HEK293 (cell line): ENCODE measurements around the gene DCP1A.
A peak's percentile ranks its signal among the peaks of the same experiment; 100 is the strongest.

Experiments used
- EGR2 ChIP-seq: fragments of 450-650 bp; formaldehyde crosslinking; IDR thresholded peaks from 2 replicates; pipeline ENCODE4 v1.5.1; 2016; ENCODE audit warnings: low read depth, missing biosample characterization, missing genetic modification characterization
- GLIS1 ChIP-seq: fragments of 450-650 bp; formaldehyde crosslinking; IDR thresholded peaks from 2 replicates; pipeline ENCODE4 v1.5.1; 2016; ENCODE audit warnings: missing biosample characterization, missing genetic modification characterization
- OSR2 ChIP-seq: fragments of 450-650 bp; formaldehyde crosslinking; IDR thresholded peaks from 2 replicates; pipeline ENCODE4 v1.5.1; 2016; ENCODE audit warnings: missing biosample characterization, missing genetic modification characterization
- SP3 ChIP-seq: fragments of 450-650 bp; formaldehyde crosslinking; IDR thresholded peaks from 2 replicates; pipeline ENCODE4 v1.5.1; 2016; ENCODE audit warnings: missing biosample characterization, missing genetic modification characterization
- ZBTB17 ChIP-seq: fragments of 450-650 bp; formaldehyde crosslinking; IDR thresholded peaks from 2 replicates; pipeline ENCODE4 v1.5.1; 2016; ENCODE audit warnings: missing biosample characterization, missing genetic modification characterization
- ZFHX2 ChIP-seq: fragments of 450-650 bp; formaldehyde crosslinking; conservative IDR thresholded peaks from 2 replicates; pipeline ENCODE4 v1.5.1; 2016; ENCODE audit warnings: missing biosample characterization, missing genetic modification characterization
- ZNF121 ChIP-seq: fragments of 450-650 bp; formaldehyde crosslinking; IDR thresholded peaks from 2 replicates; pipeline ENCODE4 v1.5.1; 2016; ENCODE audit warnings: missing biosample characterization, missing genetic modification characterization
- ZNF174 ChIP-seq: fragments of 450-650 bp; formaldehyde crosslinking; IDR thresholded peaks from 2 replicates; pipeline ENCODE4 v1.5.0; 2017; ENCODE audit warnings: missing biosample characterization, mild to moderate bottlenecking, missing genetic modification characterization
- ZNF239 ChIP-seq: fragments of 450-650 bp; formaldehyde crosslinking; IDR thresholded peaks from 2 replicates; pipeline ENCODE4 v1.5.1; 2016; ENCODE audit warnings: missing biosample characterization, missing genetic modification characterization
- ZNF366 ChIP-seq: fragments of 450-650 bp; formaldehyde crosslinking; conservative IDR thresholded peaks from 2 replicates; pipeline ENCODE4 v1.5.1; 2016; ENCODE audit warnings: missing biosample characterization, missing genetic modification characterization
- ZNF394 ChIP-seq: fragments of 450-650 bp; formaldehyde crosslinking; IDR thresholded peaks from 2 replicates; pipeline ENCODE4 v1.5.1; 2016; ENCODE audit warnings: missing biosample characterization, missing genetic modification characterization, mild to moderate bottlenecking, moderate library complexity, borderline replicate concordance
- ZNF473 ChIP-seq: fragments of 450-650 bp; formaldehyde crosslinking; IDR thresholded peaks from 2 replicates; pipeline ENCODE4 v1.5.1; 2017; ENCODE audit warnings: missing biosample characterization, missing genetic modification characterization
- ZNF629 ChIP-seq: fragments of 450-650 bp; formaldehyde crosslinking; IDR thresholded peaks from 2 replicates; pipeline ENCODE4 v1.5.1; 2017; ENCODE audit warnings: missing biosample characterization, missing genetic modification characterization
- ZNF654 ChIP-seq: fragments of 450-650 bp; formaldehyde crosslinking; IDR thresholded peaks from 2 replicates; pipeline ENCODE4 v1.5.1; 2016; ENCODE audit warnings: low read depth, missing biosample characterization, missing genetic modification characterization
- ZNF707 ChIP-seq: fragments of 450-650 bp; formaldehyde crosslinking; IDR thresholded peaks from 2 replicates; pipeline ENCODE4 v1.5.1; 2016; ENCODE audit warnings: missing biosample characterization, missing genetic modification characterization
- ZXDB ChIP-seq: fragments of 450-650 bp; formaldehyde crosslinking; IDR thresholded peaks from 2 replicates; pipeline ENCODE4 v1.5.1; 2016; ENCODE audit warnings: missing biosample characterization, missing genetic modification characterization
- TF ChIP-seq, protein P1 (sequence below): fragments of 450-650 bp; formaldehyde crosslinking; IDR thresholded peaks from 2 replicates; pipeline ENCODE4 v1.5.1; 2016; ENCODE audit warnings: missing biosample characterization, missing genetic modification characterization
- TF ChIP-seq, protein P2 (sequence below): fragments of 450-650 bp; formaldehyde crosslinking; IDR thresholded peaks from 2 replicates; pipeline ENCODE4 v1.5.1; 2017; ENCODE audit warnings: missing biosample characterization, missing genetic modification characterization
- TF ChIP-seq, protein P3 (sequence below): sonication (generic); formaldehyde crosslinking; IDR thresholded peaks from 2 replicates; pipeline ENCODE4 v1.8.1; 2022; ENCODE audit warnings: mild to moderate bottlenecking, moderate library complexity, missing genetic modification reagents
- TF ChIP-seq, protein P4 (sequence below): fragments of 450-650 bp; formaldehyde crosslinking; IDR thresholded peaks from 2 replicates; pipeline ENCODE4 v1.5.1; 2016; ENCODE audit warnings: missing biosample characterization, missing genetic modification characterization
- TF ChIP-seq, protein P5 (sequence below): fragments of 450-650 bp; formaldehyde crosslinking; IDR thresholded peaks from 2 replicates; pipeline ENCODE4 v1.5.1; 2016; ENCODE audit warnings: missing biosample characterization, missing genetic modification characterization
- TF ChIP-seq, protein P6 (sequence below): fragments of 450-650 bp; formaldehyde crosslinking; IDR thresholded peaks from 2 replicates; pipeline ENCODE4 v1.5.1; 2017; ENCODE audit warnings: missing biosample characterization, mild to moderate bottlenecking, missing genetic modification characterization, moderate library complexity
- TF ChIP-seq, protein P7 (sequence below): fragments of 450-650 bp; formaldehyde crosslinking; IDR thresholded peaks from 2 replicates; pipeline ENCODE4 v1.5.1; 2016; ENCODE audit warnings: missing biosample characterization, missing genetic modification characterization

The DCP1A gene

DNA sequence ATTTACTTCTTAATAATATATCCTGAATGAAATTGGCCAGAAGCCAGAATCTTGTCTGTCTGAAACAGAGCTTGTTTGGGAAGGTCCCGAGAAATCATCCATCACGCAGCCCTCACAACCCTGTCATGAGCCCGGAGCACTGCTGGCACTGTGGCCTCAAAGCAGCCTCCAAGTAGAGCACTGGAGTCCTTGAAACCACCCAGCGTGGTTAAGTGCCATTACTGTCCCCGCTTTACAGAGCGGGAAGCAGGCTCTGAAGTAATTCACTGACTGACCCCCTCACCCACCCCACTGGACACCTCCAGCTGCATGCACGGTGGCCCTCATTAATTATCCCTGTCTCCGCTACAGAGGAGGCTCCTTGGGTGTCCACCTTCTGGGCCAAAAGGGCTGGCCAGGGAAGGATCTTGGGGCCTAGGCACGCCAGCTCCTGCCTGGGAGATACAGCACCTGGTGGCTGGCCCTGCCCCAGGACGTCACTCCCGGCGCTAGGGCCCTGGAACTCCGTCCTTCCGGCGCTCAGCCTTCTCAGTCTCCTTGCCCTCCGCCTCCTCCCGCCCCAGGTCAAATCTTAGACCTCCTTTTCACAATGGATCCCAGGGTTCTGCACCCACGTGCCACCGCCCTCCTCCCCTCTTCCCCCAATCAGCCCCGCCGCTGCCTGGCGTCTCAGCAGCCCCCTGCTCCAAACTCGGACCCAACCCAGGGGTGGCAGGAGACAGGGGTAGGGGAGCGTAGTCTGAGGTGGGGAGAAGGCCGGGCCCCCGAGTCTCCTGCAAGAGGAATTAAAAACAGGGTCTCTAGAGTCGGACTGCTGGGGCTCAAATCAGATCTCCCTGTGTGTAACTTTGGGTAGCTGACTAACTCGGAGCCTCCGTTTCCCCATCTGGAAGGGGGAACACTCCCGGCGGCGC is 92.6 kb downstream of the DCP1A start (continued):
- TF ChIP-seq GLIS1 (peak; percentile 71), SP3 (peak; percentile 57; the same call in 1 of the 2 replicates), ZNF239 (tag by site-specific recombination) (no peak), ZNF473 (tag by site-specific recombination) (no peak), ZNF654 (tag by site-specific recombination) (no peak), ZFHX2 (tag by site-specific recombination) (peak; percentile 54), ZNF366 (tag by site-specific recombination) (peak; percentile 45; the same call in 1 of the 2 replicates), ZNF707 (tag by site-specific recombination) (no peak), ZNF629 (tag by site-specific recombination) (peak; percentile 54; the same call in 1 of the 2 replicates), ZXDB (tag by site-specific recombination) (no peak), ZNF174 (tag by site-specific recombination) (no peak), ZNF121 (tag by site-specific recombination) (peak; percentile 48; the same call in 1 of the 2 replicates), EGR2 (tag by site-specific recombination) (peak; percentile 60; the same call in 1 of the 2 replicates), ZBTB17 (tag by site-specific recombination) (peak; percentile 73), ZNF394 (tag by site-specific recombination) (no peak), OSR2 (no peak)
- TF ChIP-seq, protein P1, sequence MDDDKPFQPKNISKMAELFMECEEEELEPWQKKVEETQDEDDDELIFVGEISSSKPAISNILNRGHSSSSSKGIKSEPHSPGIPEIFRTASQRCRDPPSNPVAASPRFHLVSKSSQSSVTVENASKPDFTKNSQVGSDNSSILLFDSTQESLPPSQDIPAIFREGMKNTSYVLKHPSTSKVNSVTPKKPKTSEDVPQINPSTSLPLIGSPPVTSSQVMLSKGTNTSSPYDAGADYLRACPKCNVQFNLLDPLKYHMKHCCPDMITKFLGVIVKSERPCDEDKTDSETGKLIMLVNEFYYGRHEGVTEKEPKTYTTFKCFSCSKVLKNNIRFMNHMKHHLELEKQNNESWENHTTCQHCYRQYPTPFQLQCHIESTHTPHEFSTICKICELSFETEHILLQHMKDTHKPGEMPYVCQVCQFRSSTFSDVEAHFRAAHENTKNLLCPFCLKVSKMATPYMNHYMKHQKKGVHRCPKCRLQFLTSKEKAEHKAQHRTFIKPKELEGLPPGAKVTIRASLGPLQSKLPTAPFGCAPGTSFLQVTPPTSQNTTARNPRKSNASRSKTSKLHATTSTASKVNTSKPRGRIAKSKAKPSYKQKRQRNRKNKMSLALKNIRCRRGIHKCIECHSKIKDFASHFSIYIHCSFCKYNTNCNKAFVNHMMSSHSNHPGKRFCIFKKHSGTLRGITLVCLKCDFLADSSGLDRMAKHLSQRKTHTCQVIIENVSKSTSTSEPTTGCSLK, result no peak
- TF ChIP-seq, protein P2, sequence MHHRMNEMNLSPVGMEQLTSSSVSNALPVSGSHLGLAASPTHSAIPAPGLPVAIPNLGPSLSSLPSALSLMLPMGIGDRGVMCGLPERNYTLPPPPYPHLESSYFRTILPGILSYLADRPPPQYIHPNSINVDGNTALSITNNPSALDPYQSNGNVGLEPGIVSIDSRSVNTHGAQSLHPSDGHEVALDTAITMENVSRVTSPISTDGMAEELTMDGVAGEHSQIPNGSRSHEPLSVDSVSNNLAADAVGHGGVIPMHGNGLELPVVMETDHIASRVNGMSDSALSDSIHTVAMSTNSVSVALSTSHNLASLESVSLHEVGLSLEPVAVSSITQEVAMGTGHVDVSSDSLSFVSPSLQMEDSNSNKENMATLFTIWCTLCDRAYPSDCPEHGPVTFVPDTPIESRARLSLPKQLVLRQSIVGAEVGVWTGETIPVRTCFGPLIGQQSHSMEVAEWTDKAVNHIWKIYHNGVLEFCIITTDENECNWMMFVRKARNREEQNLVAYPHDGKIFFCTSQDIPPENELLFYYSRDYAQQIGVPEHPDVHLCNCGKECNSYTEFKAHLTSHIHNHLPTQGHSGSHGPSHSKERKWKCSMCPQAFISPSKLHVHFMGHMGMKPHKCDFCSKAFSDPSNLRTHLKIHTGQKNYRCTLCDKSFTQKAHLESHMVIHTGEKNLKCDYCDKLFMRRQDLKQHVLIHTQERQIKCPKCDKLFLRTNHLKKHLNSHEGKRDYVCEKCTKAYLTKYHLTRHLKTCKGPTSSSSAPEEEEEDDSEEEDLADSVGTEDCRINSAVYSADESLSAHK (tag by site-specific recombination), result peak; percentile 99
- TF ChIP-seq, protein P3, sequence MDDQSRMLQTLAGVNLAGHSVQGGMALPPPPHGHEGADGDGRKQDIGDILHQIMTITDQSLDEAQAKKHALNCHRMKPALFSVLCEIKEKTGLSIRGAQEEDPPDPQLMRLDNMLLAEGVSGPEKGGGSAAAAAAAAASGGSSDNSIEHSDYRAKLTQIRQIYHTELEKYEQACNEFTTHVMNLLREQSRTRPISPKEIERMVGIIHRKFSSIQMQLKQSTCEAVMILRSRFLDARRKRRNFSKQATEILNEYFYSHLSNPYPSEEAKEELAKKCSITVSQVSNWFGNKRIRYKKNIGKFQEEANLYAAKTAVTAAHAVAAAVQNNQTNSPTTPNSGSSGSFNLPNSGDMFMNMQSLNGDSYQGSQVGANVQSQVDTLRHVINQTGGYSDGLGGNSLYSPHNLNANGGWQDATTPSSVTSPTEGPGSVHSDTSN, result no peak
- TF ChIP-seq, protein P4, sequence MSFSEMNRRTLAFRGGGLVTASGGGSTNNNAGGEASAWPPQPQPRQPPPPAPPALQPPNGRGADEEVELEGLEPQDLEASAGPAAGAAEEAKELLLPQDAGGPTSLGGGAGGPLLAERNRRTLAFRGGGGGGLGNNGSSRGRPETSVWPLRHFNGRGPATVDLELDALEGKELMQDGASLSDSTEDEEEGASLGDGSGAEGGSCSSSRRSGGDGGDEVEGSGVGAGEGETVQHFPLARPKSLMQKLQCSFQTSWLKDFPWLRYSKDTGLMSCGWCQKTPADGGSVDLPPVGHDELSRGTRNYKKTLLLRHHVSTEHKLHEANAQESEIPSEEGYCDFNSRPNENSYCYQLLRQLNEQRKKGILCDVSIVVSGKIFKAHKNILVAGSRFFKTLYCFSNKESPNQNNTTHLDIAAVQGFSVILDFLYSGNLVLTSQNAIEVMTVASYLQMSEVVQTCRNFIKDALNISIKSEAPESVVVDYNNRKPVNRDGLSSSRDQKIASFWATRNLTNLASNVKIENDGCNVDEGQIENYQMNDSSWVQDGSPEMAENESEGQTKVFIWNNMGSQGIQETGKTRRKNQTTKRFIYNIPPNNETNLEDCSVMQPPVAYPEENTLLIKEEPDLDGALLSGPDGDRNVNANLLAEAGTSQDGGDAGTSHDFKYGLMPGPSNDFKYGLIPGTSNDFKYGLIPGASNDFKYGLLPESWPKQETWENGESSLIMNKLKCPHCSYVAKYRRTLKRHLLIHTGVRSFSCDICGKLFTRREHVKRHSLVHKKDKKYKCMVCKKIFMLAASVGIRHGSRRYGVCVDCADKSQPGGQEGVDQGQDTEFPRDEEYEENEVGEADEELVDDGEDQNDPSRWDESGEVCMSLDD (tag by site-specific recombination), result no peak; the same call in 1 of the 2 replicates
- TF ChIP-seq, protein P5, sequence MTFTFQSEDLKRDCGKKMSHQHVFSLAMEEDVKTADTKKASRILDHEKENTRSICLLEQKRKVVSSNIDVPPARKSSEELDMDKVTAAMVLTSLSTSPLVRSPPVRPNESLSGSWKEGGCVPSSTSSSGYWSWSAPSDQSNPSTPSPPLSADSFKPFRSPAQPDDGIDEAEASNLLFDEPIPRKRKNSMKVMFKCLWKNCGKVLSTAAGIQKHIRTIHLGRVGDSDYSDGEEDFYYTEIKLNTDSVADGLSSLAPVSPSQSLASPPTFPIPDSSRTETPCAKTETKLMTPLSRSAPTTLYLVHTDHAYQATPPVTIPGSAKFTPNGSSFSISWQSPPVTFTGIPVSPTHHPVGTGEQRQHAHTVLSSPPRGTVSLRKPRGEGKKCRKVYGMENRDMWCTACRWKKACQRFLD (tag by site-specific recombination), result no peak
- TF ChIP-seq, protein P6, sequence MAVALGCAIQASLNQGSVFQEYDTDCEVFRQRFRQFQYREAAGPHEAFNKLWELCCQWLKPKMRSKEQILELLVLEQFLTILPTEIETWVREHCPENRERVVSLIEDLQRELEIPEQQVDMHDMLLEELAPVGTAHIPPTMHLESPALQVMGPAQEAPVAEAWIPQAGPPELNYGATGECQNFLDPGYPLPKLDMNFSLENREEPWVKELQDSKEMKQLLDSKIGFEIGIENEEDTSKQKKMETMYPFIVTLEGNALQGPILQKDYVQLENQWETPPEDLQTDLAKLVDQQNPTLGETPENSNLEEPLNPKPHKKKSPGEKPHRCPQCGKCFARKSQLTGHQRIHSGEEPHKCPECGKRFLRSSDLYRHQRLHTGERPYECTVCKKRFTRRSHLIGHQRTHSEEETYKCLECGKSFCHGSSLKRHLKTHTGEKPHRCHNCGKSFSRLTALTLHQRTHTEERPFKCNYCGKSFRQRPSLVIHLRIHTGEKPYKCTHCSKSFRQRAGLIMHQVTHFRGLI (tag by site-specific recombination), result no peak
- TF ChIP-seq, protein P7, sequence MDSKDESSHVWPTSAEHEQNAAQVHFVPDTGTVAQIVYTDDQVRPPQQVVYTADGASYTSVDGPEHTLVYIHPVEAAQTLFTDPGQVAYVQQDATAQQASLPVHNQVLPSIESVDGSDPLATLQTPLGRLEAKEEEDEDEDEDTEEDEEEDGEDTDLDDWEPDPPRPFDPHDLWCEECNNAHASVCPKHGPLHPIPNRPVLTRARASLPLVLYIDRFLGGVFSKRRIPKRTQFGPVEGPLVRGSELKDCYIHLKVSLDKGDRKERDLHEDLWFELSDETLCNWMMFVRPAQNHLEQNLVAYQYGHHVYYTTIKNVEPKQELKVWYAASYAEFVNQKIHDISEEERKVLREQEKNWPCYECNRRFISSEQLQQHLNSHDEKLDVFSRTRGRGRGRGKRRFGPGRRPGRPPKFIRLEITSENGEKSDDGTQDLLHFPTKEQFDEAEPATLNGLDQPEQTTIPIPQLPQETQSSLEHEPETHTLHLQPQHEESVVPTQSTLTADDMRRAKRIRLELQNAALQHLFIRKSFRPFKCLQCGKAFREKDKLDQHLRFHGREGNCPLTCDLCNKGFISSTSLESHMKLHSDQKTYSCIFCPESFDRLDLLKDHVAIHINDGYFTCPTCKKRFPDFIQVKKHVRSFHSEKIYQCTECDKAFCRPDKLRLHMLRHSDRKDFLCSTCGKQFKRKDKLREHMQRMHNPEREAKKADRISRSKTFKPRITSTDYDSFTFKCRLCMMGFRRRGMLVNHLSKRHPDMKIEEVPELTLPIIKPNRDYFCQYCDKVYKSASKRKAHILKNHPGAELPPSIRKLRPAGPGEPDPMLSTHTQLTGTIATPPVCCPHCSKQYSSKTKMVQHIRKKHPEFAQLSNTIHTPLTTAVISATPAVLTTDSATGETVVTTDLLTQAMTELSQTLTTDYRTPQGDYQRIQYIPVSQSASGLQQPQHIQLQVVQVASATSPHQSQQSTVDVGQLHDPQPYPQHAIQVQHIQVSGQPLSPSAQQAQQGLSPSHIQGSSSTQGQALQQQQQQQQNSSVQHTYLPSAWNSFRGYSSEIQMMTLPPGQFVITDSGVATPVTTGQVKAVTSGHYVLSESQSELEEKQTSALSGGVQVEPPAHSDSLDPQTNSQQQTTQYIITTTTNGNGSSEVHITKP (tag by site-specific recombination), result no peak
